HepG2 (cell line): ENCODE results near the gene ARID3C. TPM values are rescaled to one million over a fixed set of nuclear protein-coding genes. Genes with fewer than 3 reads are reported as not detected.

Source experiments
- ATAC-seq: fragments of 200-7000 bp; cut with Tn5 transposase; 3 replicates; pipeline ENCODE4 v1.9.1; 2020; ENCODE audit warnings: mild to moderate bottlenecking, moderate library complexity
- BruUV-seq: library from RNA; stranded (reverse); fragments of 400-500 nt; replicated peaks from 2 replicates; lab custom pipeline; 2021; lab: Mats Ljungman, UMichigan
- CTCF ChIA-PET: fragments of 300-600 bp; formaldehyde crosslinking; extraction: SDS; loops from one replicate; lab custom pipeline; 2021; ENCODE audit warnings: low total read pairs, inconsistent platforms, low intra/inter-chr PET ratio; lab: Yijun Ruan, JAX
- POLR2A ChIA-PET: fragments of 350-600 bp; sonication (Branson Sonifier 250); formaldehyde crosslinking; loops from one replicate; lab custom pipeline; 2020; ENCODE audit warnings: antibody characterized with exemption, inconsistent platforms; lab: Yijun Ruan, JAX
- DNase-seq: peaks from one replicate; pipeline ENCODE4 v3.0.0-alpha.2; 2015; ENCODE audit warnings: low spot score
- FAIRE-seq: peaks from 3 replicates; lab custom pipeline; 2011; peaks lifted over from hg19 to GRCh38; lab: Jason Lieb, UNC
- H2AFZ ChIP-seq: one replicate; pipeline ENCODE4 v1.6.1; 2011; ENCODE audit warnings: low read length, inconsistent platforms
- H3K27ac ChIP-seq: fragments of 300-600 bp; 3 replicates; pipeline ENCODE4 v1.8.0; 2011; ENCODE audit warnings: mixed run types, mild to moderate bottlenecking, mixed read lengths, low read length, inconsistent platforms; ENCODE audit not compliant: insufficient read depth; ENCODE audit errors: extremely low read length
- H3K27me3 ChIP-seq, 2 experiments: fragments of 200-600 bp in 1 of 2; 2 replicates in 1 of 2; 3 replicates in 1 of 2; pipeline versions ENCODE4 v1.6.0 to v1.8.0; 2011; ENCODE audit warnings: low read length in 2 of 2, mild to moderate bottlenecking in 2 of 2, moderate library complexity in 2 of 2, inconsistent platforms in 1 of 2; ENCODE audit not compliant: insufficient read depth in 2 of 2, control insufficient read depth in 1 of 2
- H3K36me3 ChIP-seq, 2 experiments: fragments of 200-600 bp in 1 of 2; replicated peaks in 1 of 2; 2 replicates in 1 of 2; 3 replicates in 1 of 2; pipeline versions ENCODE4 v1.5.1 to v1.8.0; 2011; ENCODE audit warnings: low read length in 2 of 2, inconsistent platforms in 1 of 2; ENCODE audit not compliant: insufficient read depth in 2 of 2, control insufficient read depth in 1 of 2
- H3K4me1 ChIP-seq: 2 replicates; pipeline ENCODE4 v1.5.1; 2012; ENCODE audit warnings: low read length, inconsistent platforms; ENCODE audit not compliant: insufficient read depth
- H3K4me2 ChIP-seq: 2 replicates; pipeline ENCODE4 v1.6.0; 2011; ENCODE audit warnings: low read depth, low read length, inconsistent platforms
- H3K4me3 ChIP-seq, 3 experiments: fragments of 200-600 bp in 1 of 3; sonication (generic), shearing (Covaris generic) in 1 of 3; replicated peaks in 1 of 3; 2 replicates each; pipeline ENCODE4 v1.5.1; 2011 to 2016; ENCODE audit warnings: low read length in 3 of 3, inconsistent platforms in 2 of 3, low read depth in 2 of 3, mild to moderate bottlenecking in 2 of 3, control low read depth in 1 of 3, mixed read lengths in 1 of 3; ENCODE audit not compliant: insufficient read depth in 1 of 3
- H3K79me2 ChIP-seq: one replicate; pipeline ENCODE4 v1.6.1; 2011; ENCODE audit warnings: low read length, inconsistent platforms; ENCODE audit not compliant: insufficient read depth
- H3K9ac ChIP-seq: 2 replicates; pipeline ENCODE4 v1.6.0; 2011; ENCODE audit warnings: mild to moderate bottlenecking, low read depth, low read length, inconsistent platforms; ENCODE audit not compliant: insufficient read depth
- H3K9me3 ChIP-seq: 2 replicates; pipeline ENCODE4 v1.5.1; 2012; ENCODE audit warnings: mild to moderate bottlenecking, low read length
- H4K20me1 ChIP-seq: 2 replicates; pipeline ENCODE4 v1.6.0; 2011; ENCODE audit warnings: inconsistent platforms, mild to moderate bottlenecking, low read length, moderate library complexity; ENCODE audit not compliant: insufficient read depth
- BCL3 ChIP-seq: sonication (generic); formaldehyde crosslinking; IDR thresholded peaks from 2 replicates; pipeline ENCODE4 v1.5.1; 2020; ENCODE audit warnings: mild to moderate bottlenecking, missing genetic modification reagents, moderate library complexity
- SRY ChIP-seq: sonication (generic); formaldehyde crosslinking; IDR thresholded peaks from 2 replicates; pipeline ENCODE4 v1.8.0; 2022; ENCODE audit warnings: mild to moderate bottlenecking, missing genetic modification reagents
- ZNF329 ChIP-seq: sonication (generic); formaldehyde crosslinking; IDR thresholded peaks from 2 replicates; pipeline ENCODE4 v1.9.0; 2021; ENCODE audit warnings: low read depth, mild to moderate bottlenecking, missing genetic modification reagents
- WGBS: methylation state at CpG from one replicate; pipeline ENCODE4 v1.1.6; 2017; ENCODE audit warnings: low lambda C conversion rate; 5-methylcytosine and 5-hydroxymethylcytosine counted together
- in situ Hi-C: cut with HindIII; loops from 2 replicates; pipeline ENCODE4 v1.10.0; 2017; ENCODE audit warnings: low pct_unique_long_range_greater_than_20kb; ENCODE audit not compliant: extremely low pct_ligation_motif_present
- intact Hi-C: fragments of 100-400 bp; cut with micrococcal nuclease; formaldehyde crosslinking; loops from one replicate; pipeline ENCODE4 v1.10.0; 2022; ENCODE audit not compliant: unreplicated experiment
- polyA plus RNA-seq, 8 experiments: library from polyadenylated mRNA; depleted of rRNA in 3 of 8; stranded (reverse) in 7 of 8; unstranded in 1 of 8; fragments of >200 nt; fragmentation: Illumina TruSeq in 4 of 8; extraction: Trizol in 4 of 8; gene quantifications; 2 replicates each; pipeline versions ENCODE4 v1.2.1 to v1.2.3, GENCODE V29; 2011 to 2016; ENCODE audit warnings: low read depth in 4 of 8, missing spikeins in 1 of 8, mixed read lengths in 1 of 8; ENCODE audit not compliant: insufficient read depth in 1 of 8
- small RNA-seq, 3 experiments: library from RNA; depleted of rRNA; stranded (forward); fragments of <200 nt; gene quantifications; one replicate each; pipeline ENCODE3, GENCODE V24; 2012; ENCODE audit warnings: low read depth in 2 of 3, low replicate concordance in 1 of 3; ENCODE audit not compliant: insufficient read length in 3 of 3, insufficient read depth in 2 of 3
- total RNA-seq, 5 experiments: library from RNA; depleted of rRNA; stranded (reverse); fragments of >200 nt; fragmentation: Illumina TruSeq; extraction: Trizol; gene quantifications; 2 replicates each; pipeline ENCODE4 v1.2.3, GENCODE V29; 2016; ENCODE audit warnings: low read depth in 1 of 5

Gene ARID3C
- total and polyA plus RNA-seq, 2 of the 13 experiments (the other 11 are each of a cell fraction or from before 2014, with no cell fraction given) = not detected

GRCh38 chr9:34571481-34571810, 57.4 kb downstream of the ARID3C start:
- Histone ChIP-seq H3K27me3 (peaks cover 11 to 84% of the 10 kb centered on the region in 2 experiments), H2AFZ (no peak overlapping the region), H3K4me1 (no peaks in the 10 kb centered on the region), H3K4me2 (no peak overlapping the region), H3K27ac (no peak overlapping the region), H3K36me3 (no peaks in the 10 kb centered on the region), H3K9me3 (no peaks in the 10 kb centered on the region), H4K20me1 (no peaks in the 10 kb centered on the region), H3K9ac (no peak overlapping the region), H3K79me2 (no peaks in the 10 kb centered on the region), H3K4me3 (no peak overlapping the region)
- CTCF ChIA-PET = no interaction called here
- no peak for TF ChIP-seq ZNF329 (CRISPR knock-in tag)
- TF ChIP-seq SRY (CRISPR knock-in tag) = no peak
- no peak for TF ChIP-seq BCL3 (CRISPR knock-in tag)
- DNase-seq = no peak
- POLR2A ChIA-PET = no interaction called here
- intact Hi-C loops (no loop called here), in situ Hi-C loops (no loop called here)
- no peak for ATAC-seq
- WGBS = 16% methylated on average over 9 of the region's 12 CpGs
- BruUV-seq = no TSS peak
- no peak for FAIRE-seq

Small RNA genes within 50 kb of the gene (small RNA-seq; reads per million reads assigned to genes)
- gene CCL27 = 0 reads per million in 3 experiments

Other genes with a start within 250 kb of the ARID3C start
- 3.7 and 3.9 TPM in 2 replicates for gene FAM219A, start 170.5 kb downstream of the ARID3C start, total RNA-seq (2016; rRNA removed; fragmentation: Illumina TruSeq; extraction: Trizol)
- gene FAM219A, start 170.5 kb downstream of the ARID3C start, polyA plus RNA-seq (2011; rRNA removed) = 6.4 and 9.4 TPM in 2 replicates
- gene DNAI1, start 170.3 kb downstream of the ARID3C start, total RNA-seq (2016; rRNA removed; fragmentation: Illumina TruSeq; extraction: Trizol) = not detected in 2 replicates
- not detected in 2 replicates for gene DNAI1, start 170.3 kb downstream of the ARID3C start, polyA plus RNA-seq (2011; rRNA removed)
- gene ENHO, start 106.1 kb downstream of the ARID3C start, total RNA-seq (2016; rRNA removed; fragmentation: Illumina TruSeq; extraction: Trizol) = 0.51 and 0.60 TPM in 2 replicates
- gene ENHO, start 106.1 kb downstream of the ARID3C start, polyA plus RNA-seq (2011; rRNA removed) = 0.08 TPM in 1 of 2 replicates, not detected in the other
- gene CNTFR, start 39.3 kb downstream of the ARID3C start, total RNA-seq (2016; rRNA removed; fragmentation: Illumina TruSeq; extraction: Trizol) = not detected in 2 replicates
- not detected in 2 replicates for gene CNTFR, start 39.3 kb downstream of the ARID3C start, polyA plus RNA-seq (2011; rRNA removed)
- gene RPP25L, start 17.0 kb downstream of the ARID3C start, total RNA-seq (2016; rRNA removed; fragmentation: Illumina TruSeq; extraction: Trizol) = 24.5 and 32.1 TPM in 2 replicates
- gene RPP25L, start 17.0 kb downstream of the ARID3C start, polyA plus RNA-seq (2011; rRNA removed) = 27.3 and 31.2 TPM in 2 replicates
- gene DCTN3, start 8.6 kb downstream of the ARID3C start, total RNA-seq (2016; rRNA removed; fragmentation: Illumina TruSeq; extraction: Trizol) = 27.4 and 30.8 TPM in 2 replicates
- 32.8 and 34.5 TPM in 2 replicates for gene DCTN3, start 8.6 kb downstream of the ARID3C start, polyA plus RNA-seq (2011; rRNA removed)
- gene SIGMAR1, start 8.7 kb upstream of the ARID3C start, total RNA-seq (2016; rRNA removed; fragmentation: Illumina TruSeq; extraction: Trizol) = 28.5 and 60.8 TPM in 2 replicates
- gene SIGMAR1, start 8.7 kb upstream of the ARID3C start, polyA plus RNA-seq (2011; rRNA removed) = 38.9 and 45.9 TPM in 2 replicates
- 21.1 and 40.4 TPM in 2 replicates for gene GALT, start 17.6 kb upstream of the ARID3C start, total RNA-seq (2016; rRNA removed; fragmentation: Illumina TruSeq; extraction: Trizol)
- 46.3 and 51.3 TPM in 2 replicates for gene GALT, start 17.6 kb upstream of the ARID3C start, polyA plus RNA-seq (2011; rRNA removed)
- 0.83 and 2.0 TPM in 2 replicates for gene IL11RA, start 23.1 kb upstream of the ARID3C start, total RNA-seq (2016; rRNA removed; fragmentation: Illumina TruSeq; extraction: Trizol)
- gene IL11RA, start 23.1 kb upstream of the ARID3C start, polyA plus RNA-seq (2011; rRNA removed) = 4.2 and 5.8 TPM in 2 replicates
- gene CCL27, start 33.6 kb upstream of the ARID3C start, total RNA-seq (2016; rRNA removed; fragmentation: Illumina TruSeq; extraction: Trizol) = not detected in 2 replicates
- gene CCL27, start 33.6 kb upstream of the ARID3C start, polyA plus RNA-seq (2011; rRNA removed) = not detected in 2 replicates
- not detected in 2 replicates for gene CCL19, start 62.2 kb upstream of the ARID3C start, total RNA-seq (2016; rRNA removed; fragmentation: Illumina TruSeq; extraction: Trizol)
- not detected in 2 replicates for gene CCL19, start 62.2 kb upstream of the ARID3C start, polyA plus RNA-seq (2011; rRNA removed)
- not detected in 2 replicates for gene CCL21, start 81.1 kb upstream of the ARID3C start, total RNA-seq (2016; rRNA removed; fragmentation: Illumina TruSeq; extraction: Trizol)
- gene CCL21, start 81.1 kb upstream of the ARID3C start, polyA plus RNA-seq (2011; rRNA removed) = not detected in 2 replicates